Fibroblast of peridontal ligament (primary cell): ENCODE data around the gene GSTM3.
A peak's percentile ranks its signal among the peaks of the same experiment; 100 is the strongest.

Source experiments
- DNase-seq: peaks from one replicate; pipeline ENCODE4 v3.0.0-alpha.2; 2010; ENCODE audit errors: extremely low read depth

GSTM3 gene

DNA sequence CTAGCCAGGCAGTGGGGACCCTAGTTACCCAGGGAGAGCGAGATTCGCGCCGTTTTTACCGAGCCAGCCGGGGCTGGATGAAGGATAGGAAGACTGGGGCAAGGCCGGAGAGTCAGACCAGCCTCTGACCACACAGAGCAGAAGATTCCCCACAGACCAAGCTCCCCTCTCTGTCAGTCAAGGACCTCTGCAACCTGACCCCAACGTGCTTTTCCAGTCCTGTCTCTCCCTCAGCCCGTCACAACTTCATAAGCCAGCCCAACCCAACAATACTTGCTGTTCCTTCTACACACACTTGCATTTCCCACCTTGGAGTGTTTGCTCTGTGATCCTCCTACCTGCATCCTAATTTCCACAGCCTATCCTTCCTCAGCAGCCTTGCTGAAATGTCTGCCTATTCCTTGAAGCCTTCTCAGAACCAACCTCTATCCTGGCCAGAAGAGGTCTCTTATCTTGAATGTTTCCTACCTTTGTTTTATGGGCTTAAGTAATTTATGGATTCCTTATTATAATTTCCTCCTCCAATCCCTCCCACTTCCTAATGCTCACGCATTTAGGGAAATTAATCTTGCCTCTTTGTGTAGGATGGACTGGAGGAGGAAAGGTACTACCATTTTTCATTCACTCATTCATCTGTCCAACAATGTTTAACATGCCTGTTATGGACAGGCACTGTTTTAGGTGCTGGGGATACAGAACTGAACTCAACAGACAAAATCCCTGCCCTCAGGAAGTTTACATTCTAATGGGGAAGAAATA is at the start of gene GSTM3:
GSTM3 (minus strand) TSS at position 424 of the 759 bp plus-strand sequence. CDS start 751 bp downstream, outside the sequence.
- DNase-seq: no peak

DNA sequence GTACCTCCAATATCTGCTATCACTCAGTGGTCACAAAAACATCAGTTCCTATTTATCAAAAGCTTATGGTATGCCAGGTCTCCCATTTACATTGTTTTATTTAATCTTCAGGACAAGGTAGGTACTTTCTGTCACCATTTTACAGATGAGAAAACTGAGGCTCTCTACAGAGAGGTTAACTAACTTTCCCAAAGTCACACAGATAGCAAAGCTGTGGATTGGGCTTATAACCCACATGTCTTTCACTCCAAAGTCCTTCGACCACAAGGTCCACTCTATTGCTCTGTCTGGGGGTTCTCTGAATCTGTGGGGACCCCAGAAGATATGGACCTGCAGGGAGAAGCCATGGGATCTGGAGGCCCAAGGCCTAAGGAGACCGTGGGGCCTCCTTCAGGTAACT is 49.5 kb upstream of the GSTM3 start:
- DNase-seq: no peak

DNA sequence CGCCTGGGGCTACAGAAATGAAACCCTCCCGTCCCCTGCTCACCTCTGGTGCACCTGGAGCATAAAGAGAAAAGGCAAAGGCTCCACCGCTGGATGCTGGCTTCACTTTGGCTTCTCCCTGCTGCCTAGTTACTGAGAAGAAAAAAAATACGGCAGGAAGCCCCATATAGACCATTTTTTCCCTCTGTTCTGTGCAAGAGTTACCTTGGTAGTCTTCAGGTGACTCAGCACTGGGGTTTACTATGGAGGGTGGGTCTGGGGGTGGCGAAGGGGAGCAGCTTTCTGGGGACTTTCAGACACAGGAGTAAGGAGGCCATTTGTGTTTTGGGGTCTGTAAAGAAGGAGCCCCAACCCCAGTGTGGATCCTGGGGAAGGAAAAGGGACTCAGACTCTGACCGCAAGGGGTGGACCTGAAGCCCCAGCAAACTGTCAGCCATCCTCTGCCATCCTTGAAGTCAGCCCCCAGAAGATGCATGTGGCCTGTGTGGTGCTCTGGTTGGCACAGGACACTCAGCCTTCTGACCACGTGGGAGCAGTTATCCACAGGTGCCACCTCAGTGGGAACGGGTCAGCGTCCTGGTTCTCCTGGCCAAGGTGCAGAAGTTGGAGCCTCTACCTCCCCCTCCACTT is 48.8 kb upstream of the GSTM3 start:
- DNase-seq: no peak

DNA sequence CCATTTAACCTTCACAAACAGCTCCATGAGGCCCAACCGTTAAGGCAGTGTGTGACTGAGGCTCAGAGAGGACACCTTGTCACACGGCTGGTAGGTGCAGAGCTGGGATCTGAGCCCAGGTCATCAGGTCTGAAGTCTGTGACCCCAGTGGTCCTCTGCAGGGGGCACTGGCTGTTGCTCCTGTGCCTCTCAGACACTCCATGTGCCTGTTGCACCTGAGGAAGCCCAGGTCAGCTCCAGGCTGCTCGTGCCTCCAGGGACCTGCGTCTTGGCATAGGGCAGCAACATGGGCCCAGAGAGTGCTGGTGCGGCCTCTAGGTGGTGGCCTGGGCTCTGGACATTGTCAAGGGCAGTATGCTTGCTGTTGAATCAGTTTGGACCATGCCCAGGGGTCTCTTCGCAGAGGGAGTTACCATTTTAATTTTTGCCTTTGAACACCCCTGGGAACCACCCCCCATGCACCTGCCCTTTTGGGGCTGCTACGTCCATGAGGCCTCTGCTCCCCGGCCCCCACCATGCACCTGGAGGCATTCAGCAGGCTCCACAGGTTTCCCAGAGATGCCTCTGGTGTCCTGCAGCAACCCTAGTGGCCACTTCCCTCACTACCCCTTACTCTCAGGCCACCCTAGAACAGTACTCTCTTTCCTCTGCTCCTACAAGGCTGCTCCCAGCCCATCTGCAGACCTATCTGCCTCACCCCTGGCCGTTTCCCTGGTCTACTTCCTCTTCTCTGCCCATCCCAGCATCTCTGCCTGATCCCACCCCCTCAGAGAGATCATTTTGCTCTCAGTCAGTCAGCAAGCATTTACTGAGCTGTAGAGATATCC is 48.1 kb upstream of the GSTM3 start:
- DNase-seq: no peak

DNA sequence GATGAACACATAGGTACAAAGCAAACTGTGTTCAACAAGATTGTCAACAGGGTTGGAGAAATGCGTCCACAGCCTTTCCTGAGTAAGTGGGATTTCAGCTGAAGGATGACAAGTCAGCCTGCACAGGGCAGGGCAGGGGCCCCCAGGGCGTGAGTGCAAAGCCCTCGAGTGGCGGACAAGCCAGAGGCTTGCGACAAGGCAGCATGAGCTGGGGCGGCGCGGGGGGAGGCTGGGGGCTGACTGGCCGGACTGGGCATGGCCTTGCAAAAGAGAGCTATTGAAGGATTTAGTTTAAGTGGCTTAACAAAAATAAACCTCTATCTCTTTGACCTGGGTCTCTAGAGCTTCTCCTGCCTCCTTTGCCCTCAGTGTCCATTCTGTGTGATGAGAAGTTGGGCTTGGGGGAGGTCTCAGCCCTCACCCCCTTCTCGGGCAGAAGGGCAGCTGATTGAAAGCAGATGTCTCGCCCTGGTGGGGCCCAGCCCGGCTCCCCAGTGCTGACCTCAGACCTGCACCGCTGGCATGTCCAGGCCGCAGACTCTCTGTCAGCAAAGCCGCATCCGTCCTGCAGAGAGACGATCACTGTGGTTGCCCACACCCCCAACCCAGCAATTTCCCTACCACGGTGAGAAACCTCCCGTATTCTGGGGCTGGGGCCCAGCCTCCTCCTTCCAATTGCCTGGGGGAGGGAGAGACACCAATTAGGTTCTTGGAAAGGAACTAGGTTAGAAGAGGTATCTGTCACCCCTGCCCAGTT is 47.2 kb upstream of the GSTM3 start:
- DNase-seq: no peak

DNA sequence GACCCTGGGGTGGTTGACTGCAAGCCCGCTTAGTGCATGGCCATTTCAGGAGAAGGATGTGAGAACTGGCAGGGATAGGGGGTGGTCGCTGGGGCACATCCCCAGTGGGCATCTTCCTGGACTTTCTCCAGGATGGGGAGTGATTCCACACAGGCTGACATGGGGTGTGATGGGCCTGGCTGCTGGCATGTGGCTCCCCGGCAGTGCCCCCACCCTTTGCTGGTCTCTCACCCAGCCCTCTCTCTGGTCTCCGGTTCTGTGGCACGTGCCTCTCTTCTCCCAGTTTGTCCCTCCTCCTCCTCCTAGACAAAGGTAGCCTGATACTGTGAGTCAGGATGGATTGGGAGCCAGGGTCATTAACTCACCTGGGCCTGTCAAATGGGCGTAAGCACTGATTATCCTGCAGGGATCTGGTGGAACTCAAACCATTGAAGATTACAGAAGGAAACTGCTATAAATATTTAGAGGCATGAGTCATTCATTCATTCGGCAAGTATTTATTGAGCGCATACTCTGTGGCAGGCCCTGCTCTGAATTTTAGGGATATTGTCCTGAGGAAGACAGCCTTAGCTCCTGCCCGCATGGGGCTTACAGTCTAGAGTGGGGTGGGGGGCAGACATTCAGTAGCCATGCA is 46.5 kb upstream of the GSTM3 start:
- DNase-seq: no peak

- DNase-seq: no peak
These were observed 45.7 kb upstream of the GSTM3 start for GRCh38 chr1:109786531-109787021.

- DNase-seq: no peak
These were observed 45.3 kb upstream of the GSTM3 start for GRCh38 chr1:109786112-109786480.

DNA sequence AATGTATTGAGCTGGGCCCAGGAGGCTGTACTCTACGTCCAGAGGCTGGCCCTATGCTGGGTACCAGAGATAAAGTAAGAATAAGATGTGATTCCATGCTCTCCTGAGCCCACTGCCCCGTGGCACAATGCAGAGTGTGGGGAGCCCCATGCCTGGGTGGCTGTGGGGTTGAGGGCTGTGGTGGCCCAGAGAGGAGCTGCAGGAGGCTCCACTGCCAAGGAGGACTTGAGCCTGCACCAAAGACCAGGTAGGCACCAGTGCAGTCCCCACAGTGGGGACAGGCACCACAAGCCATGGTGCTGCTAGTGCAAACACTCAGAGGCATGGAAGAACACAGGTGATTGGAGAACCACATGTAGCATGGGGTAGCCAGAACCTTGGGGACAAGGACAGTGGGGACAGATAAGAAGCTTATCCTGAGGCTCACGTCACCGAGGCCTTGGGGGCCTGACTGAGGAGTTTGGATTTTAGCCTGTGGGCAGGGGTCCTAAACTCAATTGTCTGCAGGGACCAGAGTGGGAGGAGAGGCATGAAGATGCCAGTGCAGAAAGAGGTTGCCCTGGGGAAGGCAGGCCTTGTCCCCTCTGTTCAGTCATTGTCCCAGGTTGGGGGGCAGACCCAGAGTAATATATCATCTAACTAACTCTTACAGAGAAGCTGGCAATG is 44.7 kb upstream of the GSTM3 start:
- no peak for DNase-seq

DNA sequence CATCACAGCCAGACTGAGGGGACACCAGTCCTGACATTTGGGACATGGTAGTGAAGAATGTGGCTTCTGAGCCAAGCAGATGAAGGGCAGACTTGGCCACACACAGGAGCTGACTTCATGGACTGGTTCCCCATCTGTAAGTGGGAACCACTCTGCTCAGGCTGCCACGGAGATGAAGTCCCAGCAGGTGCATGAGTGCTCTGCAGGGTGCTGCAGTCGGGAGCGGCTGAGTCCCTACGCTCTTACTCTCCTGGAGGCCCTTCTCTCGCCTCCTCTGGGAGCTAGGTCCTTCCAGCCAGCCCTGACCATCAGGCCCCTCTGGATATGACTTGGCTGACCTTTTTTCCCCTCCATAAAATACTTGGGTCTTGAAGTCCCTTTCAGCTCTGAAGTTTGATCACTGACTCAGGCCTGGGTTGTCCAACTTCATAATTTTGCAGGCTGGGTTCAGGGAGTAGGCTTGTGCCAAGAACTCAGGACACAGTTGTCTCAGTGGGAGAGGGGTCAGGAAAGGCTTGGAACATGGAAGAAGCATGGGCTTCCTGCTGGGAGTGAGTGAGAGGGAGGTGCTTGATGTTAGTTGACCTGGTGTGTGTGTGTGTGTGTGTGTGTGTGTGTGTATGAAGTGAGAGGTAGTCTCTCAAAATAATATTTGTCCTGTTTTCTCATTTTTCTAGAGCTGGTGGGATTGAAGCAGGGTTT is 43.9 kb upstream of the GSTM3 start:
- no peak for DNase-seq

DNA sequence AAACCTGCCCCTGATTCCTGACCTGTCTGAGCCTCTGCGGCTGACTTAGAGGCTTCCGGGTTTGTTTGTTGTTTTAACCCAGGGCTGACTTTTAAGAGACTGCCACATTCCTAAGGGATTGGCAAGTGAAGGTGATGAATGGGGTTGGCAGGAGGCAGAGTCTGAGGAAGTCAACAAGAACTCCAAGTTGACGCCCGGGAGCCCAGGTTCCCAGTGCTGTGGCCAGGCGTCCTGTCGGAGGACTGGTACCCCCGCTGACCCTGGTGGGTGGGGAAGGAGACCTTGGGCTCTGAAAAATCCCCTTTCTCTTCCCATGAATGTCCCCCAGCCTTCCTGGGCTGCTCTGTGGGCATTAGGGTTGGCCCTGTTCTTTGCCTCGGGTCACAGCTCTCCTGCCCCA is 42.6 kb upstream of the GSTM3 start:
- DNase-seq: no peak

GRCh38 chr1:109782927-109783326 is 42.1 kb upstream of the GSTM3 start:
- DNase-seq: no peak

GRCh38 chr1:109782514-109782913 is 41.7 kb upstream of the GSTM3 start:
- DNase-seq: peak; percentile 84

DNA sequence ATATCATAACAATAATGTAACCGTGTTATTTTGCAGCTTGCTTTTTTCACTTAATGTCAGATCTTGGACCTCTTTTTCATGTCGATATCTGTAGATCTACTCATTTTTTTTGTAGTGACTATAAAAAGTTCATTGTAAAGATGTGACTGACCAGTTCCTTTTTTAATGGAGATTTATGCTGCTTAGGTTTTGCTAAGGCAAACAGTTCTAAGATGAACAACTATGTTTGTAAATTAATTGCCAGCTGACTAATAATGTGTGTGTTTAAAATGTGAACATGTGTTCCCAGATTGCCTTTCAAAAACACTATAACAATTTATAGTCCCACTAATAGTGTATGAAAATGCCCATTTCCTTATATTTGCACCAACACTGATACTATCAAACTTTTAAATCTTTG is 41.0 kb upstream of the GSTM3 start:
- DNase-seq: no peak

GRCh38 chr1:109780982-109781381 is 40.1 kb upstream of the GSTM3 start:
- DNase-seq: no peak

GRCh38 chr1:109777980-109778625 is 37.3 kb upstream of the GSTM3 start:
- DNase-seq: no peak

- DNase-seq: no peak
These were observed 36.6 kb upstream of the GSTM3 start for GRCh38 chr1:109777436-109777835.

- peak; percentile 83 for DNase-seq
These were observed 36.1 kb upstream of the GSTM3 start for GRCh38 chr1:109776911-109777310.

DNA sequence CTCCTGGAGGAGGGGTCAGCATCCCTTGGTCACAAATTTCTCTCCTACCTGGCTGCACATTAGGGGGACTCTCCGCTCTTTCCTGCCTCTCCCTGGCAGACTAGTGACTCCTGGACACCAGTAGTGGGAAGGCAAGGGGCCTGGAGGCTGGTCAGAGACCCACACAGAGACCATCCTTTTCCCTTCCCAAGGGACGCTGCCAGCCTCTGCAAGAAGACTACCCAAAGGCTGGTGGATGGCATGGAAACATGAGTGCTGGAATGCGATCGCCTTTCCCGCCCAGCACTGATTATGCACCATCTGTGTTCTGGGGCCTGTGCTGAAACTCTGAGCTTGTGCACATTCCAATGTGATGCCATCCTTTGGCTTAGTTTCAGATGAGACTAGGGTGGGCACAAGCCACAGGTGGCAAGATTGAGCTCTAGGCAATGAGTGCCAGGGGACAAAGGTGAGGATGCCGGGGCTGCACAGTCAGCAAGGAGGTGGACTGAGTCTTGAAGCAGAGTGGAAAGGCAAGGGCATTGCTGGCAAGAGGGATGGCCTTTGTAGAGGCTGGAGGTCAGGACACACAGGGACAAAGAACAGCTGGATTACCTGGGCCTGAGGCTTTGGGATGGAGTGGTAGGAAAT is 35.5 kb upstream of the GSTM3 start:
- DNase-seq: no peak
